Adrenal gland (tissue), 12 donors: ENCODE measurements around the gene TBXAS1. TPM values are rescaled to one million over a fixed set of nuclear protein-coding genes. Genes with fewer than 3 reads are reported as not detected.

Source experiments
- DNase-seq, 7 donors: peaks; one replicate each; pipeline ENCODE4 v3.0.0-alpha.2; 2019 to 2020
- H3K27ac ChIP-seq, 5 donors: fragments of 200-600 bp; sonication (generic) in 4 of 5; 1 replicate in 3 of 5; 2 replicates in 2 of 5; pipeline versions ENCODE4 v1.5.1 to v1.8.0; 2016 to 2020; ENCODE audit warnings: mild to moderate bottlenecking in 1 of 5
- H3K27me3 ChIP-seq: fragments of 200-600 bp; 2 replicates; pipeline ENCODE4 v1.8.0; 2021
- H3K36me3 ChIP-seq, 2 donors: fragments of 200-600 bp; replicated peaks in 1 of 2; 1 replicate in 1 of 2; 2 replicates in 1 of 2; pipeline versions ENCODE4 v1.5.1 to v1.8.0; 2018 to 2022
- H3K4me1 ChIP-seq, 2 donors: fragments of 200-600 bp; replicated peaks in 1 of 2; 1 replicate in 1 of 2; 2 replicates in 1 of 2; pipeline versions ENCODE4 v1.5.1 to v1.8.0; 2018 to 2021
- H3K4me3 ChIP-seq, 4 donors: fragments of 200-600 bp; sonication (generic) in 3 of 4; one replicate each; pipeline ENCODE4 v1.5.1; 2016 to 2018
- H3K9me3 ChIP-seq, 3 donors: fragments of 200-600 bp; sonication (generic) in 1 of 3; replicated peaks in 1 of 3; 1 replicate in 2 of 3; 2 replicates in 1 of 3; pipeline versions ENCODE4 v1.5.1 to v1.8.0; 2016 to 2021
- POLR2A ChIP-seq, 2 donors: fragments of 450-650 bp; IDR thresholded peaks; one replicate each; pipeline ENCODE4 v1.6.1; 2017; ENCODE audit warnings: antibody characterized with exemption in 2 of 2, mild to moderate bottlenecking in 2 of 2, moderate library complexity in 1 of 2
- WGBS, 4 donors: extraction: QIAGEN DNeasy Blood & Tissue Kit in 2 of 4; methylation state at CpG; one replicate each; pipeline versions ENCODE4 v1.1.5 to v1.1.7; 2013 to 2017; 5-methylcytosine and 5-hydroxymethylcytosine counted together
- intact Hi-C, 2 donors: fragments of 100-400 bp; cut with DNase I; formaldehyde crosslinking; loops; one replicate each; pipeline versions ENCODE4 v1.14.1 to v1.15.0; 2022 to 2023
- polyA plus RNA-seq, 3 donors: library from polyadenylated mRNA; stranded (reverse); fragments of 200-250 nt in 2 of 3; fragments of 350-450 nt in 1 of 3; fragmentation: Illumina TruSeq in 1 of 3; extraction: RNeasy Lipid Tissue Mini Kit (QIAGEN cat#74804) in 1 of 3; gene quantifications; one replicate each; pipeline ENCODE4 v1.2.3, GENCODE V29; 2013 to 2014
- total RNA-seq, 9 donors: library from RNA; depleted of rRNA in 4 of 9; stranded (reverse); fragments of >200 nt in 4 of 9; fragments of 120-200 nt in 1 of 9; fragmentation: NEBNext Ultra II Directional in 1 of 9; extraction: Animal tissue kit (Norgen Biotek cat#: 25700) in 1 of 9; gene quantifications; one replicate each; pipeline versions ENCODE4 v1.1.0 to v1.2.4, GENCODE V29; 2013 to 2023
- TF ChIP-seq, protein P1 (sequence below), 6 experiments: fragments of 450-650 bp in 4 of 6; fragments of 200-600 bp in 2 of 6; sonication (generic) in 1 of 6; IDR thresholded peaks; 1 replicate in 5 of 6; 2 replicates in 1 of 6; pipeline versions ENCODE4 v1.5.1 to v1.8.0; 2016 to 2021; ENCODE audit warnings: antibody characterized with exemption in 6 of 6, mild to moderate bottlenecking in 2 of 6, moderate library complexity in 1 of 6
- donor health status: healthy with polysubstance abuse.
- donor health status: Bipolar disorder and iron deficiency.
- donor health status: DM: yes; HTN: yes; CAD: no.
- donor health status: DM: no; HTN: no; CAD: no.
- donor health status: DM: no; HTN: no; CAD: no.
- donor health status: DM: yes; HTN: yes; CAD: no.

The TBXAS1 gene
- total and polyA plus RNA-seq, 12 donors = 9.0 to 87.0 (median 27.3) TPM

- no peaks in the 10 kb centered on the region for H3K27me3 ChIP-seq
- H3K36me3 ChIP-seq = no peaks in the 10 kb centered on the region
- no peaks in the 10 kb centered on the region for H3K9me3 ChIP-seq
- intact Hi-C loops = no loop called here
- H3K4me3 ChIP-seq = no peak overlapping the region
- no peak for DNase-seq
- TF ChIP-seq, protein P1, sequence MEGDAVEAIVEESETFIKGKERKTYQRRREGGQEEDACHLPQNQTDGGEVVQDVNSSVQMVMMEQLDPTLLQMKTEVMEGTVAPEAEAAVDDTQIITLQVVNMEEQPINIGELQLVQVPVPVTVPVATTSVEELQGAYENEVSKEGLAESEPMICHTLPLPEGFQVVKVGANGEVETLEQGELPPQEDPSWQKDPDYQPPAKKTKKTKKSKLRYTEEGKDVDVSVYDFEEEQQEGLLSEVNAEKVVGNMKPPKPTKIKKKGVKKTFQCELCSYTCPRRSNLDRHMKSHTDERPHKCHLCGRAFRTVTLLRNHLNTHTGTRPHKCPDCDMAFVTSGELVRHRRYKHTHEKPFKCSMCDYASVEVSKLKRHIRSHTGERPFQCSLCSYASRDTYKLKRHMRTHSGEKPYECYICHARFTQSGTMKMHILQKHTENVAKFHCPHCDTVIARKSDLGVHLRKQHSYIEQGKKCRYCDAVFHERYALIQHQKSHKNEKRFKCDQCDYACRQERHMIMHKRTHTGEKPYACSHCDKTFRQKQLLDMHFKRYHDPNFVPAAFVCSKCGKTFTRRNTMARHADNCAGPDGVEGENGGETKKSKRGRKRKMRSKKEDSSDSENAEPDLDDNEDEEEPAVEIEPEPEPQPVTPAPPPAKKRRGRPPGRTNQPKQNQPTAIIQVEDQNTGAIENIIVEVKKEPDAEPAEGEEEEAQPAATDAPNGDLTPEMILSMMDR (IDR thresholded peaks at IDR 0.05) = no peak
- TF ChIP-seq POLR2A (IDR thresholded peaks at IDR 0.05) = no peak
- H3K27ac ChIP-seq = no peak overlapping the region
- 89 to 93% (median 90%) methylated on average over 9 of the region's 9 CpGs for WGBS, 4 donors
- no peaks in the 10 kb centered on the region for H3K4me1 ChIP-seq
These were observed 6.2 kb upstream of the TBXAS1 start for GRCh38 chr7:139822855-139823254.

DNA sequence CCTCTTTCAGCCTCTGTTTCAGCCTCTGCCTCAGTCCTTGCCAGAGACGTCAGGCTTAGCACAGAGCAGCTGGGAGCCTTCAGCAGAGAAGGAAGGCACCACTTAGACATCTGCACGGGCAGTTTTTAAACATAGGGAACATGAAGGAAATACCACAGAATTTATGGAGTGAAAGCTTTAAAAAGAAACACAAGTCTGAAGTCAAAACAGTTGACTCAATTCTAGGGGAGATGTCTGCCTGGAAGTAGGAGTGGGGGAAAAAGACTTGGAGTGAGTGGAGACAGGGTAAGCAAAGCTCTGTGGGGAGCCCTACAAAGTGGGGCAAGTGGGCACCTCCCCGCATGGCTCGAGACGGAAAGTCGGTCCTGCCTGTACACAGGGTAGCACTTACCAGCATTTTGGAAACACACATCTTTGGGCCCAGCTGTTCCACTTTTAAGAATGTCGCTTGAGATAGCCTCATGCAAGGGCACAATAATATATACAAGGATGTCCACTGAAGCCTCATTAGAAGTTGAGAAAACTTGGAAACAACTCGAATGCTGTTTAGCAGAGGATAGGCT, 5.0 kb upstream of the TBXAS1 start:
- H3K27me3 ChIP-seq = no peaks in the 10 kb centered on the region
- H3K27ac ChIP-seq = no peak overlapping the region
- intact Hi-C loops = no loop called here
- H3K9me3 ChIP-seq = no peaks in the 10 kb centered on the region
- WGBS, 4 donors = 51 to 68% (median 62%) methylated on average over 8 of the region's 8 CpGs
- H3K4me1 ChIP-seq = no peaks in the 10 kb centered on the region
- DNase-seq = no peak
- TF ChIP-seq, protein P1 (IDR thresholded peaks at IDR 0.05) = no peak
- TF ChIP-seq POLR2A (IDR thresholded peaks at IDR 0.05) = no peak
- no peak overlapping the region for H3K4me3 ChIP-seq
- no peaks in the 10 kb centered on the region for H3K36me3 ChIP-seq

DNA sequence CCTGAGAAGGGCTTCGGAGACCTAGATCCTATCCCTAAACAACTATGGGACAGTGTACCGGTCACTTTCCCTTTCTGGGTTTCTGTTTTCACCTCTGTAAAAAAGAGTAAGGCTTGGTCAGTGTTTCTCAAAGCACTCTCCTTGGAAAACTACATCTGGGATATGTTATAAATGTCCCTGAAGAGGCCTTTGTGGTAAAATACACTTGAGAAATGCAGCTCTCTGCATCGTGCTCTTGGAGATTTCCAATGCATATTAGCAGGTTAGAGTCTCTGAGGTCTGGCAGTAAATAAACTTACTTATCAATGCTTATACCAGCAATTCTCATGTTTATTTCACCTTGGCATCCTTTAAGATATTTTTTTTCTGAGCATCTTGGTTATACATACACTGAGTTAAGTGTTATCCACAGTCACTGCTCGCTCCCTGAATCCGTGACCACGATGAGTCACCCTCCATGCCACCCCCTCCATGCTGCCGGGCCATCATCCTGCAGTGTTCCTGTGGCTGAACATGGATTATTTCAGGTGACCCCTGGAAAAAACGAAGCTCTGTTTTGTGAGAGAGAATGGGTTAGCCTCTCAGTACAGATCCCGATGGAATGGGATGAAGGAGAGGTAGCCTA, 3.3 kb upstream of the TBXAS1 start:
- H3K4me3 ChIP-seq = no peak overlapping the region
- no peak for DNase-seq
- WGBS, 4 donors = 56 to 69% (median 61%) methylated on average over 9 of the region's 9 CpGs

GRCh38 chr7:139827042-139827441, 2.0 kb upstream of the TBXAS1 start:
- no peak for DNase-seq
- Histone ChIP-seq H3K36me3 (no peaks in the 10 kb centered on the region), H3K9me3 (no peaks in the 10 kb centered on the region), H3K27ac (no peak overlapping the region), H3K4me1 (no peaks in the 10 kb centered on the region), H3K27me3 (no peaks in the 10 kb centered on the region), H3K4me3 (no peak overlapping the region)
- intact Hi-C loops = no loop called here
- TF ChIP-seq, protein P1 (IDR thresholded peaks at IDR 0.05) = peak in 1 of 6 experiments; percentile 12
- no peak for TF ChIP-seq POLR2A (IDR thresholded peaks at IDR 0.05)

More for the DNA sequence above, 3.3 kb upstream of the TBXAS1 start:
- Histone ChIP-seq H3K4me1 (no peaks in the 10 kb centered on the region), H3K27ac (no peak overlapping the region), H3K36me3 (no peaks in the 10 kb centered on the region), H3K9me3 (no peaks in the 10 kb centered on the region), H3K27me3 (no peaks in the 10 kb centered on the region)
- intact Hi-C loops = no loop called here
- TF ChIP-seq POLR2A (IDR thresholded peaks at IDR 0.05) = no peak
- TF ChIP-seq, protein P1 (IDR thresholded peaks at IDR 0.05) = no peak
